Right atrium auricular region (tissue), 2 donors: ENCODE results near the gene HPCAL1. TPM values are rescaled to one million over a fixed set of nuclear protein-coding genes. Genes with fewer than 3 reads are reported as not detected.

Experiments
- DNase-seq: peaks from one replicate; pipeline ENCODE4 v3.0.0-alpha.2; 2019; ENCODE audit warnings: low spot score
- H3K27ac ChIP-seq, 2 donors: fragments of 200-600 bp; sonication (generic); 1 replicate in 1 of 2; 2 replicates in 1 of 2; pipeline ENCODE4 v1.5.1; 2016 to 2019
- H3K27me3 ChIP-seq, 2 donors: fragments of 200-600 bp; sonication (generic); one replicate each; pipeline versions ENCODE4 v1.5.1 to v1.6.0; 2017 to 2019
- H3K36me3 ChIP-seq: fragments of 200-600 bp; sonication (generic); one replicate; pipeline ENCODE4 v1.5.1; 2016
- H3K4me1 ChIP-seq, 2 donors: fragments of 200-600 bp; sonication (generic); one replicate each; pipeline versions ENCODE4 v1.5.1 to v1.6.0; 2017 to 2019
- H3K4me3 ChIP-seq, 2 donors: fragments of 200-600 bp; sonication (generic); 1 replicate in 1 of 2; 2 replicates in 1 of 2; pipeline ENCODE4 v1.5.1; 2017 to 2019; ENCODE audit warnings: mild to moderate bottlenecking in 1 of 2, moderate library complexity in 1 of 2
- H3K9me3 ChIP-seq, 2 donors: fragments of 200-600 bp; sonication (generic); one replicate each; pipeline ENCODE4 v1.5.1; 2019
- total RNA-seq, 2 donors: library from RNA; depleted of rRNA; stranded (reverse); fragments of >200 nt; gene quantifications; one replicate each; pipeline ENCODE4 v1.1.0, GENCODE V29; 2016
- TF ChIP-seq, protein P1 (sequence below), 2 donors: fragments of 200-600 bp; sonication (generic); IDR thresholded peaks; one replicate each; pipeline ENCODE4 v1.5.1; 2019; ENCODE audit warnings: antibody characterized with exemption in 2 of 2

The HPCAL1 gene
- total RNA-seq, 2 donors from 2014 or later, result 28.7 to 35.5 TPM

- H3K27ac ChIP-seq, result peak overlapping the region in 1 of 2 donors; percentile 16
- TF ChIP-seq, protein P1, sequence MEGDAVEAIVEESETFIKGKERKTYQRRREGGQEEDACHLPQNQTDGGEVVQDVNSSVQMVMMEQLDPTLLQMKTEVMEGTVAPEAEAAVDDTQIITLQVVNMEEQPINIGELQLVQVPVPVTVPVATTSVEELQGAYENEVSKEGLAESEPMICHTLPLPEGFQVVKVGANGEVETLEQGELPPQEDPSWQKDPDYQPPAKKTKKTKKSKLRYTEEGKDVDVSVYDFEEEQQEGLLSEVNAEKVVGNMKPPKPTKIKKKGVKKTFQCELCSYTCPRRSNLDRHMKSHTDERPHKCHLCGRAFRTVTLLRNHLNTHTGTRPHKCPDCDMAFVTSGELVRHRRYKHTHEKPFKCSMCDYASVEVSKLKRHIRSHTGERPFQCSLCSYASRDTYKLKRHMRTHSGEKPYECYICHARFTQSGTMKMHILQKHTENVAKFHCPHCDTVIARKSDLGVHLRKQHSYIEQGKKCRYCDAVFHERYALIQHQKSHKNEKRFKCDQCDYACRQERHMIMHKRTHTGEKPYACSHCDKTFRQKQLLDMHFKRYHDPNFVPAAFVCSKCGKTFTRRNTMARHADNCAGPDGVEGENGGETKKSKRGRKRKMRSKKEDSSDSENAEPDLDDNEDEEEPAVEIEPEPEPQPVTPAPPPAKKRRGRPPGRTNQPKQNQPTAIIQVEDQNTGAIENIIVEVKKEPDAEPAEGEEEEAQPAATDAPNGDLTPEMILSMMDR (IDR thresholded peaks at IDR 0.05), result no peak
- peaks cover 0 to 42% of the 10 kb centered on the region in 2 donors for H3K4me1 ChIP-seq
These were observed 20.0 kb upstream of the HPCAL1 start for GRCh38 chr2:10282611-10283105.

DNA sequence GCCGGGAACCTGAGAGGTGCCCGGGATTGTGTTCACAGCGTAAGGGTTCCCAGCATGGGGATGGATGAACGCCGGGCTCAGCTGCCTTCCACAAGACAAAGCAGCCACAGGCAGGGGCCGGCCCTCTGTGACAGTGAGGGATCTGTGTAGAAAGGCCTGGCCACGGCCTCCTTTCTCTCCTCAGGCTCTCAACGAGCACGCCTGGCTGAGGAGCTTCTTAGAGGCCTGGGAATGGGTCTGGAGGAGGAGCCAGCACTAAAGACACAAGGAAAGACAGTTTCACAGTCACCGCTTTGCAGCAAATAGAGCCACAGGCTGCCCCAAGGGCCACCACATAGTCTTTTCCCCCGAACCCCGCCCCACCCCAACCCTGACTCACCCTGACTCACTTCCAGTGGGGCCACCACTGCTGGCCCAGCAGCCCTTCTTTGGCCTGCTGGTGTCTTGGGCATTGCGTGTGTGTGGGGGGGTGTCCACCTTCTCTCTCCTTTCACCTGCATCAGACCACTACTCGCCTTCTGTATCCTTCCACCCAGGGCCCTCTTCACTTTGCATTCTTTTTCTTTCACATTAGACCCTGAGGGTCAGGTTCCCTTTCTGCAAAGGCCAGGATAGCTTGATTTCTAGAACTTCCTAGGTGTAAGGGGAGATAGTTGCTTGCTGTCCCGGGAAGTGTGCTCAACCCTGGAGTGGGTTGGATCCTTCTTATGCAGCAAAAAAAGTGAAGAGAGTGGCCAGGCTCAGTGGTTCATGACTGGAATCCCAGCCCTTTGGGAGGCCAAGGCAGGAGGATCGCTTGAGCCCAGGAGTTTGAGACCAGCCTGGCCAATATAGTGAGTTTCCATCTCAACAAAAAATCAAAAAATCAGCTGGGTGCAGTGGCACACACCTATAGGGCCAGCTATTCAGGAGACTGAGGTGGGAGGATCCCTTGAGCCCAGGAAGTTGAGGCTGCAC, 19.3 kb upstream of the HPCAL1 start:
- H3K27ac ChIP-seq, result peak overlapping the region in 1 of 2 donors; percentile 16
- no peaks in the 10 kb centered on the region for H3K27me3 ChIP-seq
- DNase-seq, result no peak
- TF ChIP-seq, protein P1 (IDR thresholded peaks at IDR 0.05), result no peak
- H3K36me3 ChIP-seq, result no peaks in the 10 kb centered on the region
- peaks cover 0 to 34% of the 10 kb centered on the region in 2 donors for H3K4me1 ChIP-seq
- H3K9me3 ChIP-seq, result no peaks in the 10 kb centered on the region
- no peak overlapping the region for H3K4me3 ChIP-seq

More at GRCh38 chr2:10282611-10283105, 20.0 kb upstream of the HPCAL1 start:
- H3K9me3 ChIP-seq, result no peaks in the 10 kb centered on the region
- no peaks in the 10 kb centered on the region for H3K27me3 ChIP-seq
- DNase-seq, result no peak
- H3K36me3 ChIP-seq, result no peaks in the 10 kb centered on the region
- no peak overlapping the region for H3K4me3 ChIP-seq

- Histone ChIP-seq H3K27me3 (no peaks in the 10 kb centered on the region), H3K27ac (peak overlapping the region in 1 of 2 donors; percentile 58), H3K4me1 (peaks cover 0 to 30% of the 10 kb centered on the region in 2 donors), H3K4me3 (no peak overlapping the region), H3K9me3 (no peaks in the 10 kb centered on the region), H3K36me3 (no peaks in the 10 kb centered on the region)
- no peak for DNase-seq
- TF ChIP-seq, protein P1 (IDR thresholded peaks at IDR 0.05), result no peak
These were observed 18.4 kb upstream of the HPCAL1 start for GRCh38 chr2:10284108-10284870.

DNA sequence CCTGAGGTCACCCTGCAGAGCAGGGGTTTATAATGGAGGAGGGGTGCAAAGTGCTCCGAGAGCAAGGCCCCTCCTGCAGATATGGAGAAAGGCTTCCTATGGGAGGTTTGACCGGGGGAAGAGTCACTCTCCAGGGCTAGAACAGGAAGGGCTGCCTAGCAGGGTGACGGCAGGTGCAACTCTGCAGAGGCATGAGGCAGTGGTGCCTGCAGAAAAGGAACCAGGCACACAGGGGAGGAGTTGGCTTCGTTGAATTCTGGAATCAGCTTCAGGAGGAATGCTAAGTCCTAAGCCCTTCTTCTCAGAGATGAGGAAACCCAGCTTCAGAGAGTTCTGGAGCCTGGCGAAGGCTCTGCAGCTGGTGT, 17.5 kb upstream of the HPCAL1 start:
- H3K27ac ChIP-seq, result peak overlapping the region; percentile 30 to 58
- no peak overlapping the region for H3K4me3 ChIP-seq
- TF ChIP-seq, protein P1 (IDR thresholded peaks at IDR 0.05), result no peak
- no peak for DNase-seq
- H3K27me3 ChIP-seq, result no peaks in the 10 kb centered on the region
- H3K4me1 ChIP-seq, result peaks cover 0 to 30% of the 10 kb centered on the region in 2 donors
- H3K36me3 ChIP-seq, result no peaks in the 10 kb centered on the region
- H3K9me3 ChIP-seq, result no peaks in the 10 kb centered on the region

DNA sequence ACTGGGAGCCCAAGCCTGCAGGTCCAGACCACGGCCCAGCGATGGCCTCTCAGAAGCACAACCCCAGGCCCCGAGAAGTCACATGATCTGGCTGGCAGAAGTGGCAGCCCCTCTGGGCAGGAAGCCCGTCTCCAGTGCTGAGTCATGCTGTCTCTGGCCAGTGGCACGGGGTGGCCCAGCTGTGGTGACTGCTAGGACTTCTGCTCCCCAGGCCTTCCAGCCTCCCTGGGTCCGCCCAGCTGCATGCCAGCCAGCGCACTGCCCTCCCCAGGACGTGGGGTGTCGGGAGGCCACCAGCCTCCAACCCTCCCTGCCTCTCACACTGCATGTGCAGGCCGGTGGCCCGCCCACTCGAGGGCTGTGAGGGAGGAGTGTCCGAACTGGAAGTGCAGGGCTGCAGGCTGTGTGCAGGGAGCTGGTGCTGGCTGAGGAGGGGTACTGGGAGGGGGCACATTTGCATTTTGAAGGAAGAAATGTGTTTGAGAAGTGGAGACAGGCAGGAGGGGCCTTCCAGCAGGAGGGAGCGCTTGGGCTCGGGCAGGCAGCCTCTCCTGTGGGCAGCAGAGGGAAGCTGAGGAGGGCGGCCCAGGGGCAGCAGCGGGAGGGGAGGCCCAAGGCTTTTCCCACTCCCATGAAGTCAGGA, 17.0 kb upstream of the HPCAL1 start:
- Histone ChIP-seq H3K36me3 (no peaks in the 10 kb centered on the region), H3K27me3 (no peaks in the 10 kb centered on the region), H3K27ac (peak overlapping the region; percentile 30 to 58), H3K4me3 (no peak overlapping the region), H3K9me3 (no peaks in the 10 kb centered on the region), H3K4me1 (peaks cover 0 to 30% of the 10 kb centered on the region in 2 donors)
- TF ChIP-seq, protein P1 (IDR thresholded peaks at IDR 0.05), result no peak
- DNase-seq, result peak; percentile 85
